GM19438 (cell line): ENCODE data around the gene SESN1.
"Not testable (repeated sequence)": the region's sequence is repeated elsewhere in the genome, so short reads cannot be mapped to it uniquely, and the experiment has no call there.

ENCODE experiments used
- ATAC-seq: cut with Tn5 transposase; IDR thresholded peaks from one replicate; pipeline ENCODE4 v1.9.1; 2021; ENCODE audit warnings: low read depth; ENCODE audit not compliant: unreplicated experiment

SESN1 gene

DNA sequence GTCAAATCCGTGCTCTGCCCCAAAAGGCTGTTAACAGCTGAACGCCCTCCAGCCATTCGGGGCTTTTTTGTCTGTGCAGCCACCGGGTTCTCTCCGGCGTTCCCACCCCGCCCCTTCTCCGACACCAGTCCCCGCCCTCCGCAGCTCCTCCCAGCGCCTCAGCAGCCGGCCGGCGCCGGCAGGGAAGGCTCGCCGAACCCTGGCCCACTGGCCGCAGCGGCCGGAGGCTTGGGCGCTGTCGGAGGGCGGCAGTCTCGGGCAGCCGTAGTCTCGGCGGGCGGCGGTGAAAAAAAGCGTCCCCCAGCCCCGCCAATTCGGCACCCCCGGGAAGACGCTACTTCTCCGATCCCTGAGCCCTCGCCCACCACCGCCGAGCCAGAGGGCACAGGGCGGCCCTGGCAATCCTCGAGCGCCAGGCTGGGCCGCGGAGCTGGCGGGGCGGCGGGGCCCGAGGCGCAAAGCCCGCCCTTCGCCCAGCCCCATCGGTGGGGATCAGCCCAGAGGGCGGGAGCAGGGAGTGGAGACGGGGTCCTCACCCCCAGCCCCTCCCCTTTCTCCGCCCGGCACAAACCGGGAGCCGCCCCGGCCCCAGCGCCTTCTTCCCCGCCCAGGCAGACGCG, at the start of gene SESN1:
TSS of gene SESN1 (minus strand) at position 431 of the 620 bp plus-strand sequence. CDS start 773 bp downstream, outside the sequence.
- ATAC-seq, result peak; percentile 65

DNA sequence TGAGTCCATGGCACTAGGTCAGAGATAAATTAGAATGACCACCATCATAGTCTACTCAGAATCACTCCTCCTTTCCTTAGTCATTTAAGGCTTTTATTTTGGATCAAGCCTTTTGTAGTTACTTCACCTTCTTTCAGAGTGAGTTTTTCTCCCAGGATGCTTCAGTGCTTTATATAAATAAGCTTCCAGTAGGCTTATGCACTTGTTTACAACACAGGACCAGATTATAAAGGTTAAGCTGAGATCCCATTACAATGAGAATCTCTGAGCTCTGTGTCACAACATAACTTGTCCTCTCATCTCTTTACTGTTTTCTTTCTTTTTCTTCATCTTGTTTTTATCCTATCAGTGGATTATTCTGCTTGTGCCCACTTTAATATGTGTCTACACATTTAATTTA, 48.5 kb upstream of the SESN1 start:
- ATAC-seq, result no peak

DNA sequence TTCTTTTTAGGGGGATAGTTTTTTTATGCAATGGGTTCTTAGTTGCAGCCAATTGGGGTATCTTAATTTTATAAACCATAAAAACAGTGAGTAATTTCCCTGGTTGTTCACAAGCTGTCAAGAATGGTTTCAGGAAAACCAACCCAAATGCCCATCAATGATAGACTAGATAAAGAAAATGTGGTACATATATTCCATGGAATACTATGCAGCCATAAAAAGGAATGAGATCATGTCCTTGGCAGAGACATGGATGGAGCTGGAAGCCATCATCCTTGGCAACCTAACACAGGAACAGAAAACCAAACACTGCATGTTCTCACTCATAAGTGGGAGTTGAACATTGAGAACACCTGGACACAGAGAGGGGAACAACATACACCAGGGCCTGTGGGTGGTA, 47.4 kb upstream of the SESN1 start:
- not testable (repeated sequence) for ATAC-seq

DNA sequence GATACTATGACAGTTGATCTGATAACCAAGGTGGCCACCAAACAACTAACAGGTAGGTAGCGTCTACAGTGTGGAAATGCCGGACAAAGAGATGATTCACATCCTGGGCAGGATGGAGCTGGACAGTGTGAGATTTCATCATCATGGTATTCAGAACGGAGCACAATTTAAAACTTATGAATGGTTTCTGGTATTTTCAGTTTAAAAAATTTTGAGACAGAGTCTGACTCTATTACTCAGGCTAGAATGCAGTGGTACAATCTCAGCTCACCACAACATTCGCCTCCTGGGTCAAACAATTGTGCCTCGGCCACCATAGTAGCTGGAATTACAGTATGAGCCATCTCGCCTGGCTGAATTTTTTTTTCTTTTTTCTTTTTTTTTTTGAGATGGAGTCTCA, 44.5 kb upstream of the SESN1 start:
- no peak for ATAC-seq

DNA sequence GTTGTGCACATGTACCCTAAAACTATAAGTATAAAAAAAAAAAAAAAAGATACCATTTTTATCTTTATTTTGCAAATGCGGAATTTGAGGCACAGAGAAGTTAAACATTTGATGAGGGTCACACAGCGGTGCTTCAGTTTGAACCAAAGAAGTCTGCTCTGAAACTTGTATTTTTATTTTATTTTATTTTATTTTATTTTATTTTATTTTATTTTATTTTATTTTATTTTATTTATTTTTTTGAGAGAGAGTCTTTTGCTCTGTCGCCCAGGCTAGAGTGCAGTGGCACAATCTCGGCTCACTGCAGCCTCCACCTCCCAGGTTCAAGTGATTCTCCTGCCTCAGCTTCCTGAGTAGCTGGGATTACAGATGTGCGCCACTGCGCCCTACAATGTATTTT, 41.9 kb upstream of the SESN1 start:
- ATAC-seq, result not testable (repeated sequence)

DNA sequence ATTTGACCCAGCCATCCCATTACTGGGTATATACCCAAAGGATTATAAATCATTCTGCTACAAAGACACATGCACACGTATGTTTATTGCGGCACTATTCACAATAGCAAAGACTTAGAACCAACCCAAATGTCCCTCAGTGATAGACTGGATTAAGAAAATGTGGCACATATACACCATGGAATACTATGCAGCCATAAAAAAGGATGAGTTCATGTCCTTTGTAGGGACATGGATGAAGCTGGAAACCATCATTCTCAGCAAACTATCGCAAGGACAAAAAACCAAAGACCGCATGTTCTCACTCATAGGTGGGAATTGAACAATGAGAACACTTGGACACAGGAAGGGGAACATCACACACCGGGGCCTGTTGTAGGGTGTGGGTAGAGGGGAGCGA, 41.4 kb upstream of the SESN1 start:
- not testable (repeated sequence) for ATAC-seq

DNA sequence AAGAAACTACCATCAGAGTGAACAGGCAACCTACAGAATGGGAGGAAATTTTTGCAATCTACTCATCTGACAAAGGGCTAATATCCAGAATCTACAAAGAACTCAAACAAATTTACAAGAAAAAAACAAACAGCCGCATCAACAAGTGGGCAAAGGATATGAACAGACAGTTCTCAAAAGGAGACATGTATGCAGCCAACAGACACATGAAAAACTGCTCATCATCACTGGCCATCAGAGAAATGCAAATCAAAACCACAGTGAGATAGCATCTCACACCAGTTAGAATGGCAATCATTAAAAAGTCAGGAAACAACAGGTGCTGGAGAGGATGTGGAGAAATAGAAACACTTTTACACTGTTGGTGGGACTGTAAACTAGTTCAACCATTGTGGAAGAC, 41.0 kb upstream of the SESN1 start:
- ATAC-seq, result not testable (repeated sequence)

DNA sequence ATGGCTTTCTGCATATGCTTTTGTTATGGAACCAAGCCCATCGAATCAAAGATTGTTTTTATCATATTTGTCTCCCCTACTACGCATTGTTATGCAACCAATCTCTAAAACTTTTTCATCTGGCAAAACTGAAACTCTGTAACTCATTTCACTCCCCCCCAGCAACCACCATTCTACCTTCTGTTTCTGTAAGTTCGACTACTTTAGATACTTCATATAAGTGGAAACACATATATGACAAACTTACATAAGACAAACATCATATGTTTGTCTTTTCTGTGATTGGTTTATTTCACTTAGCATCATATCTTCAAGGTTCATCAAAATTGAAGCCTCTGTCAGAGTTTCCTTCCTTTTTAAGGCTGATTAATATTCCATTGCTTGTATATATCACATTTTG, 35.4 kb upstream of the SESN1 start:
- no peak for ATAC-seq

DNA sequence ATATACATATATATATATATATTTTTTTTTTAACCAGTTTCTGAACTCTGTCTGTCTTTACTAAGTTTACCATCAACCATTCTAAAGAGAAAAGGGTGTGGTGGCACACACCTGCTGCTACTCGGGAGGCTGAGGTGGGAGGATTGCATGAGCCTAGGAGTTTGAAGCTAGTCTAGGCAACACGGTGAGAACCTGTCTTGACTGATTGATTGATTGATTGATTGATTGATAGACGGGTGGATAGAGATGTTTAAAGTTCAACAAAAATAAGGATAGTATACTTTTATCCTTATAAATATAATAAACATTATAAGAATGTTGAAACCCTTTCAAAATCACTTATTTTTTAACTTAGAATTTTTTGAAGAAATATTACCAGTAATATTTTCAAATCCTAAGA, 30.9 kb upstream of the SESN1 start:
- no peak for ATAC-seq

DNA sequence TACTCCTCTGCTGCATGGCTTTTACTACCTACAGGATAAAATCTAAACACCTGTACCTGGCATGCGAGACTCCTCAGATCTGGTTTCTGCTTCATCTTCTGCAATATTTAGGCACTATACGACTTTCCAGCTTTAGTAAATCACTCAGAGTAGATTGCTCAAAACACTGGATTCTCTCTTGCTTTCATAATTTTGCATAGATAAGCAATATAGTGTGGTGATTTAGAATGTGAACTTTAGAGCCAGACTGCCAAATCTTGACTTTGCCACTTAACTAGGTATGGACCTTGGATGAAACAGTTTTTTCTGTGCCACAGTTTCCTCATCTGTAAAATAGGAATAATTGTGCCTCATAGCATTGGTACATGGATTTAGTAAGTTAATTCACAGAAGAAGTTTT, 29.6 kb upstream of the SESN1 start:
- no peak for ATAC-seq

DNA sequence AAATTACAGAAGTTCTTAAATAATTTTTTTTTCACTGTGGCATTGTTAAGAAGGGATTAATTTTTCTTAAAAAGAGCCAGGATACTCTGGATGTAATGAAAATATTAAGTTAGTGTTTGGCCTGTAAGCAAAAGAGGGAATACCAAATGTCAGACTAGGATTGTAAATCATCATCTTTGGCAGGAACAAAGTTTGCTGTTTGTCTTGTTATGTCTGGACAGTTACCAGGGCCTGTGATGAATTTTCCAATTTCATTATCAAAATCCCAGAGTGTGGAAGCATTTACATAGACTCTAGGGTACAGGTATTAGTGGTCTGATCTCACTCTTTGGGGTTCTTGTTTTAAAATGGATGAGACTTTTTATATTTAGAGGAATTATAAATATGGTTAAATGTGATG, 26.8 kb upstream of the SESN1 start:
- ATAC-seq, result no peak

DNA sequence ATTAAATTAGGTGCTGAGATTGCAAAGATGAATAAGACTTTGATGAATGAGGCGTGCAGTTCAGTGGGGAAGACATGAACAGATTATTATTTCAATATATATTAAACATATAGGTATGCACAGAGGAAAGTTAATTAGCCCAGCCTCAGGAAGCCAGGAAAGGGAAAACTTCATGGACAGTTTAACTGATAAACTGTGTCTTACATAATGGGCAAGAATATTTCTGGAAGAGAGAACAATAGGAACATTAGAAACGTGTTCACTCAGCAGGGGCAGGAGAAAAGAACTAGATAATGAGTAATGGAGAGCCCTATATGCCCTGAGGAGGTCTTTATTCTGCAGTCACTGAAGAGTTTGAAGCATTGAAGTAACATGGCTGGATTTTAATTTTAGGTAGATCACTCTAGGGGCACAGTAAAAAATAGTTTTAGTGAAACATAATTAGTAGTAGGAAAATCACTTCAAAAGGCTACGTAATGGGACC, 24.3 kb upstream of the SESN1 start:
- no peak for ATAC-seq

DNA sequence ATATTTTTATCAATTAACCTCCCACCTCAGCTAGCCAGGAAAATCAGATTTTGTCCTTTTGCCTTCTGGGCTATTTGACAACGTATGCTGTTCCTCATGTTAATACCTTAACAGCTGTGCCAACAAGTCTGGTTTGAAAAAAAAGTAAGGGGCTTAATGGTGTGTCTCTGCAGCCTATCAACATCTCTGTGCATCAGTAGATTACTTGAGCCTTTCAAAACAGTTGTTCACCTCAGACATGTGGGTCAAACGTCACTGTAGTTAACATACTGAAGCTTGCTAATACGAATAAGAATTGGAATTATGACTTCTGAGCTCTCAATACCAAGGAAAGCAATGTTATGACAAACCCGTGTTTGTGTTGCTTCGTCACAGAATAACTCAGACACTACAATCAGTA, 23.7 kb upstream of the SESN1 start:
- no peak for ATAC-seq

DNA sequence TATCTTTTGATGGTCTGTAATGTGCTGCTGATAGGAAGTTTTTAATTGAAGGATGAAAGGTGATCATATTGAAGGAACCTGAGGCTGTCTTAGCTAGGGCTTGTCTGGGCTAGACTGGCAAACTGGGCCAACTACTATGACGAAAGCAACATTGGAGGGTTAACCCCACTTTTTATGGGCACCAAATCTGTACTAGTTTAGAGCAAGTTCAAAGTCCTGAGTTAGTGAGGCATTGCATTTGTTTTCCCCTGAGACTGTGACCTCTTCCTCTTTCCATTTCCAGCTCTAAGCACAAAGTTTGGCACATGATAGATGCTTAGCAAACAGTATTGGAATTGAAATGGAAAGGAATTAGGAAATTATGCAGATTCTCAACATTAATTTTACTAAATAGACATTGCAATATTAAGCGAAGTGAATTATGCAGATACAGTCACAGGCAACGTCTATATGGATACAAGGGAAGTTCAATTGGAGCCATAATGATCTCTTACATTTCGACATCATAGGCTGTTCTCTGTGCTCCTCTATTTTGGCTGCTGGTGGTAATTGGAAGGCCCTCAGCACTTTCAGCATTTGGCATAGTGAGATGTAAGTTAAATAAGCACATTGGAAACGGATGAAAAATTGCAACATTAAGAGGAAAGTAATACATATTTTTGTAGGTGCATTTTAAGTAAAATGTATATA, 22.8 kb upstream of the SESN1 start:
- peak; percentile 75 for ATAC-seq

DNA sequence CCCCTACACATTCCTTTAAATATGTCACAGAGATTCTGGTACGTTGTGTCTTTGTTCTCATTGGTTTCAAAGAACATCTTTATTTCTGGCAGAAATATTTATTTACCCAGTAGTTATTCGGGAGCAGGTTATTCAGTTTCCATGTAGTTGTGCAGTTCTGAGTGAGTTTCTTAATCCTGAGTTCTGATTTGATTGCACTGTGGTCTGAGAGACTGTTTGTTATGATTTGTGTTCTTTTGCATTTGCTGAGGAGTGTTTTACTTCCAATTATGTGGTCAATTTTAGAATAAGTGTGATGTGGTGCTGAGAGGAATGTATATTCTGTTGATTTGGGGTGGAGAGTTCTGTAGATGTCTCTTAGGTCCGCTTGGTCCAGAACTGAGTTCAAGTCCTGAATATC, 18.0 kb upstream of the SESN1 start:
- not testable (repeated sequence) for ATAC-seq

DNA sequence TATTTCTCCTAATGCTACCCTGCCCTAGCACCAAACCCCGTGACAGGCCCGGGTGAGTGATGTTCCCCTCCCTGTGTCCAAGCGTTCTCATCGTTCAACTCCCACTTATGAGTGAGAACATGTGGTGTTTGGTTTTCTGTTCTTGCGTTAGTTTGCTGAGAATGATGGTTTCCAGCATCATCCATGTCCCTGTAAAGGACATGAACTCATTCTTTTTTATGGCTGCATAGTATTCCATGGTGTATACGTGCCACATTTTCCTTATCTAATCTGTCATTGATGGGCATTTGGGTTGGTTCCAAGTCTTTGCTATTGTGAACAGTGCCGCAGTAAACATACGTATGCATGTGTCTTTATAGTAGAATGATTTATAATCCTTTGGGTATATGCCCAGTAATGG, 15.0 kb upstream of the SESN1 start:
- ATAC-seq, result not testable (repeated sequence)

DNA sequence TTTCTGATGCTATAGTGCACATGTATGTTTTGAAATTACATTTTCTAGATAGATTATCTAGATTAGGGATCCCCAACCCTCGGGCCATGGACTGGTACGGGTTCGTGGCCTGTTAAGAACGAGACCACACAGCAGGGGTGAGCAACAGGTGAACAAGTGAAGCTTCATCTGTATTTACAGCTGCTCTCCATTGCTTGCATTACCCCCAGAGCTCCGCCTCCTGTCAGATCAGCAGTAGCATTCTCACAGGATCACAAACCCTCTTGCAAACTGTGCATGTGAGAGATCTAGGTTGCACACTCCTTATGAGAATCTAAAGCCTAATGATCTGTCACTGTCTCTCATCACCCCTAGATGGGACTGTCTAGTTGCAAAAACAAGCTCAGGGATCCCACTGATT, 11.0 kb upstream of the SESN1 start:
- no peak for ATAC-seq

DNA sequence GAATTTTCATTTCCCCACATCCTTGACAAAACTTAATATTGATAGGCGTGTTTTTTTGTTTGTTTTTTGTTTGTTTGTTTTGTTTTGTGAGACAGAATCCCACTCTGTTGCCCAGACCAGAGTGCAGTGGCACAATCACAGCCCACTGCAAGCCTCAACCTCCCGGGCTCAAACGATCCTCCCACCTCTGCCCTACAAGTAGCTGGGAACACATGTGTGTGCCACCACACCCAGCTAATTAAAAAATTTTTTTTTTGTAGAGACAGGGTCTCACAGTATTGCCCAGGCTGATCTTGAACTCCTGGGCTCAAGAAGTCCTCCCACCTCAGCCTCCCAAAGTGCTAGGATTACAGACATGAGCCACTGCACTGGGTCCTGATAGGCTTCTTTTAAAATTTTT, 9.9 kb upstream of the SESN1 start:
- no peak for ATAC-seq

DNA sequence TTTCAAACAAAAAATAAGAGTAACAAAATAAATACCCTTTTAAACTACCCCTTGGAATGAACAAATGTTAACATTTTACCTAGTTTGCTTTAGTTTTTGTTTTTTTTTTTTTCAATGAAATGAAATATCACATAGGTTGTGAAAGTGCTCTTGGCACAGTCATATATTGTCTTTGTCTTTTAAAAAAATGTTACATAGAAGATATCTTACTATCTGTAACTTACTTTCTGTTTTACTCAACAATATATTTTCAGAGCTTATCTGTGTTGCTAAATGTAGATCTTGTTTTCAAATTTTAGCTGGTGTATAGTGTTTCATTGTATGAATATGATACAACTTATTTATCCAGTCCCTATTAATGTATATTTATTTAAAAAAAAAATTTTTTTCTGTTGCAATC, 9.3 kb upstream of the SESN1 start:
- ATAC-seq, result no peak

DNA sequence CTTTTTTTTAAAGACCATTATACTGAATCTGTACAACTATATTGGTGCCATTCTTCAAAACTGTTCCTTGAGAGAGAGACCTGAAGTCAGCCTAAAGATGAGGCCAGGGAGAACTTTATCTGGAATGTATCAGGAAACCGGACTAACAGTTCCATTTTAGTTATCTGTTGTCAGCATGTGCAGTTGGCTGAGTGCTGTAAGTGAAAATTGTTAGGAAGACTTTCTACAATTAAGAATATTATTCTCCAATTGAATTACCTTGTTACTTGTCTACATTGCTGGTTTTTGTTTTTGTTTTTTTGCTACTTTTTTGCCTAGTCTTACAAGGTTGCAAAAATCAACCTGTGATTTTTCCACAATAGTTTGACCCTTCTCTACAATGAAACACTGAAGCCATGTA, 8.1 kb upstream of the SESN1 start:
- ATAC-seq, result no peak

DNA sequence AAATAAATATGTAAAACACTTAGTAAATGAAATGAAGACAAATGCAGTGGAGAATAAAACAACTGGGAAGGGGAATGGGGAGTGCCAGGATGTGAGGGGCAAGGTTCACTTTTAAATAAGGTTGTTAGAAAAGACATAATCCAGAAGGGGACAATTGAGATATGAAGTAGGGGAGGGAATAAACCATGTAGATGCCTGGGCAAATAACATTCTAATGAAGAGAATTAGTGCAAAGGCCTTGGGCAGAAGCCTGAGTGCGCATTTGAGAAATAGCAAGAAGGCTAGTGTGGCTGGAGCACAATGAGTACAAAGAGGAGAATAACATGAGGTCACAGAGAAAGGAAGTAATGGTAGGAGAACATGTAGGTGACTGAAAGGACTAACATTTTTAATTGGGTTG, 3.0 kb upstream of the SESN1 start:
- no peak for ATAC-seq

DNA sequence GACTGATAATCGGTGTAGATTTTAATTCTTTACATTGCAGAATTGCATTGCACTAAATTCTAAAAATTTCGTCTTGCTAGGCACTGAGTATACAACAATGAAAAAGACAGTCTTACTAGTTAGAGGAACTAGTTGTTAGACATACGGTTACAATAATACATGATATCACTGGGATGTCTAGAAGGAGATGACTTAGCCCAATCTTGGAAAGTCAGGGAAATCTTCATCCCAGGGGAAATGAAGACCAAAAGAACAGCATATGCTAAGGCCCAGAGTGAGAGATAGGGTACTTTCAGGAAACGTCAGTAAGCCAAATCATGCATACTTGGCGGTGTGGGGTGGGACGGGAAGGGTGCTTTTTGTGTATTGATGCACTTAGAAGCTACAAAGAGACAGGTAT, 1.6 kb upstream of the SESN1 start:
- ATAC-seq, result no peak

DNA sequence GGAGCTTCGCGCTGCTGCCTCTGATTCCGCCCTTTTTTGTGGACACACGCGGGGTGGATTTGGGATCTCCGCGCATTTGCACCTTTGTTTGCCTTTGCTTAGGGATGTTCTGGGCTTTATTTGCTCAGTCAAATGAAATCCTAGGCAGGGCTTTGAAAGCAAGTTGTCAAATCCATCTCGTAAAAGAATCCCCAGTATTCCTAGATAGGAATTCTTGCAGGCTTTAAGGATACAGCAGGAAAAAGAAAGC, 1.1 kb upstream of the SESN1 start:
- no peak for ATAC-seq
